Immature natural killer cell (primary cell): ENCODE measurements around the gene AIFM1. TPM values are rescaled to one million over a fixed set of nuclear protein-coding genes. Genes with fewer than 3 reads are reported as not detected.

Source experiments
- DNase-seq, 3 donors: peaks; one replicate each; pipeline ENCODE4 v3.0.0; 2022; ENCODE audit warnings: mixed read lengths in 1 of 3
- H3K27ac Mint-ChIP-seq, 6 donors: one replicate each; pipeline ENCODE4 v1.8.0; 2020; ENCODE audit warnings: mixed read lengths in 6 of 6, mild to moderate bottlenecking in 5 of 6, inconsistent platforms in 4 of 6, moderate library complexity in 3 of 6
- H3K27me3 Mint-ChIP-seq, 3 donors: one replicate each; pipeline ENCODE4 v1.8.0; 2020 to 2021; ENCODE audit warnings: low read depth in 3 of 3, mild to moderate bottlenecking in 3 of 3, mixed read lengths in 3 of 3, moderate library complexity in 3 of 3, inconsistent platforms in 1 of 3
- H3K36me3 Mint-ChIP-seq, 3 donors: one replicate each; pipeline ENCODE4 v1.8.0; 2020; ENCODE audit warnings: mixed read lengths in 3 of 3, inconsistent platforms in 2 of 3, mild to moderate bottlenecking in 2 of 3
- H3K4me1 Mint-ChIP-seq, 2 donors: one replicate each; pipeline ENCODE4 v1.8.0; 2020; ENCODE audit warnings: inconsistent platforms in 2 of 2, mild to moderate bottlenecking in 2 of 2, mixed read lengths in 2 of 2, moderate library complexity in 1 of 2
- H3K4me3 Mint-ChIP-seq, 5 donors: one replicate each; pipeline ENCODE4 v1.8.0; 2020; ENCODE audit warnings: mild to moderate bottlenecking in 5 of 5, mixed read lengths in 5 of 5, inconsistent platforms in 3 of 5, moderate library complexity in 3 of 5
- H3K9me3 Mint-ChIP-seq, 6 donors: one replicate each; pipeline ENCODE4 v1.8.0; 2020; ENCODE audit warnings: mild to moderate bottlenecking in 6 of 6, mixed read lengths in 6 of 6, inconsistent platforms in 4 of 6, moderate library complexity in 3 of 6
- polyA plus RNA-seq, 3 donors: library from polyadenylated mRNA; unstranded; fragments of 300-500 nt; fragmentation: Illumina TruSeq; gene quantifications; one replicate each; pipeline ENCODE4 v1.2.3, GENCODE V29; 2021

AIFM1 gene
- polyA plus RNA-seq: 10 to 100 TPM; 20.1 to 31.0 (median 29.0) TPM

DNA sequence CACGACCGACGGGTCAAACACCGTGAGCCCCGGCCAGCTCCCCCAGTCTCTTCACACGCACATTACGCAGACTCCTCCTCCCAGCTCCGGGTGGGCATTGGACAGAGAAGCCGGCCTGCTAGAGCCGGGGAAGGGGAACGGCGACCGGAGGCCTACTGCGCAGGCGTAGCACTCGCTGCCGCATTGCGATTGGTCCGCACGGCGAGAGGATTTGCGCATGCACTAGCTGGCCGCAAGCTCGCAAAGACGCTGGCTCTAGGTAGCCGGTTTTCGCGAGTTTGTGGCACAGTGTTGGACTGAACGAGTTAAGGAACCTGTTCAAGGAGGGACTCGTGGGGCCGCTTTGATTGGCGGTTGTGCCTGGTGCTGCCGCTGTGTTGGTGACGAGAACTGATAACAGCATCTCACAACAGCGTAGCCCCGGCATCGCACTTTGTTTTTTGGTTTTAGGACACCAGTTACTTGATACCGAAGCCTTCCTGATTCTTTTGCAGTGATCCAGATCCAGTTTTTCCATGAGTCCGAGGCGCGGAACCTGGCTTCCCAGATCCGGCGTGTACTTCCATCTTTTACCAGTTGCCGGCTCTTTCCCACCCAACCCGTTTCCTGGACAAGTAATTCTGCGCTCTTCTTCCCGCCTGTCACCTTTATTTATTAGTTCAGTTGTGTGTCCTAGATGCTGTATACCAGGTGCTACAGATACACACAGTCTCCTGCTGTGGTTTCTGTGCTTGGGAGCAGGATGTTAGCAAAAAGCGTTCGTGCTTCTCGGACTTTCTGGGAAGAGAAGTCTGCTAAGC, at the start of gene AIFM1:
AIFM1 (minus strand) TSS at position 139 of the 800 bp plus-strand sequence. CDS start 185 bp downstream, outside the sequence.
- Mint-ChIP-seq H3K9me3 (no peaks in the 10 kb centered on the region), H3K27ac (peak within 1 kb of the TSS; percentile 88 to 96 (median 92)), H3K27me3 (peaks cover 9 to 11% (median 10%) of the 10 kb centered on the region in 3 donors), H3K4me1 (peaks cover 29 to 45% of the 10 kb centered on the region in 2 donors), H3K4me3 (peak within 1 kb of the TSS; percentile 85 to 95 (median 94)), H3K36me3 (no peaks in the 10 kb centered on the region)
- DNase-seq: peak; percentile 88 to 92 (median 90)

DNA sequence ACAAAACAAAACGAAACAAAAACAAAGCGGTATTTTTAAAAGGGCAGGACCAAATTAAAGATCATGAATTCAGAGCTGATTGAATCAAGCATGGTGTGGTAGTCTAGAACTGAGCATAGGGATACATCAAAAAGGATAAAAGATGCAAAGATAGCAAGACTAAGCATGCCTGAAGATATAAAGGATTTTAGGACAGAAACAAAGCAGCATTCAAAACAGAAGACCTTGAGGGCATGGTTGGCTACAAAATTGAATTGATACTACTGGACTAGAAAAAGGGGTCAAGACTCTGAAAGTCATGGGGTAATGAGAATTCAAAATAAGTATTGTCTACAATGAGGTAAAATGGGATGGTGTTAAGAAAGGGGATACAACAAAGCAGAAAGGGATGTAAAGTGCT, 47.7 kb upstream of the AIFM1 start:
- no peak overlapping the region for H3K4me3 Mint-ChIP-seq
- DNase-seq: no peak
- H3K27ac Mint-ChIP-seq: no peak overlapping the region
- no peaks in the 10 kb centered on the region for H3K4me1 Mint-ChIP-seq
- H3K27me3 Mint-ChIP-seq: no peaks in the 10 kb centered on the region
- peaks cover 0 to 19% (median 5%) of the 10 kb centered on the region in 3 donors for H3K36me3 Mint-ChIP-seq
- H3K9me3 Mint-ChIP-seq: no peaks in the 10 kb centered on the region

DNA sequence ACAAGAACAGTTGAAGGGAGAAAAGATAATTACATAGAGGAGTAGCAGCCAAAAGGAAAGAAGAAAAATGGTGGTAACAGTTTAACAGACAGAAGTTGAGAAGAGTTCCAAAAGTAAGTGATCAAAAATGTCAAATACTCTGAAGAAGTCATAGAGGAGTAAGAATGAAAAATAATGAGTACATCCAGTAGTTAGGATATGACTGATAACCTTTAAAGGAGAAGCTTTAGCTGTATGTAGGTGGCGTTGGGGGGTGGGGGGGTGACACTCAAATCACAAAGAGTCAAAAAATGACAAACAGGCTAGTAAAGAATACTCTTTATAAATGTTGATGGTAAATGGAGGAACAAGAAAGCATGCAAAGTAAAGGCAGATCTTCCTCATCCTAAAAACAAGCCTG, 46.7 kb upstream of the AIFM1 start:
- Mint-ChIP-seq H3K36me3 (peaks cover 0 to 19% (median 5%) of the 10 kb centered on the region in 3 donors), H3K4me1 (no peaks in the 10 kb centered on the region), H3K4me3 (no peak overlapping the region), H3K27ac (no peak overlapping the region), H3K27me3 (no peaks in the 10 kb centered on the region), H3K9me3 (no peaks in the 10 kb centered on the region)
- DNase-seq: no peak

DNA sequence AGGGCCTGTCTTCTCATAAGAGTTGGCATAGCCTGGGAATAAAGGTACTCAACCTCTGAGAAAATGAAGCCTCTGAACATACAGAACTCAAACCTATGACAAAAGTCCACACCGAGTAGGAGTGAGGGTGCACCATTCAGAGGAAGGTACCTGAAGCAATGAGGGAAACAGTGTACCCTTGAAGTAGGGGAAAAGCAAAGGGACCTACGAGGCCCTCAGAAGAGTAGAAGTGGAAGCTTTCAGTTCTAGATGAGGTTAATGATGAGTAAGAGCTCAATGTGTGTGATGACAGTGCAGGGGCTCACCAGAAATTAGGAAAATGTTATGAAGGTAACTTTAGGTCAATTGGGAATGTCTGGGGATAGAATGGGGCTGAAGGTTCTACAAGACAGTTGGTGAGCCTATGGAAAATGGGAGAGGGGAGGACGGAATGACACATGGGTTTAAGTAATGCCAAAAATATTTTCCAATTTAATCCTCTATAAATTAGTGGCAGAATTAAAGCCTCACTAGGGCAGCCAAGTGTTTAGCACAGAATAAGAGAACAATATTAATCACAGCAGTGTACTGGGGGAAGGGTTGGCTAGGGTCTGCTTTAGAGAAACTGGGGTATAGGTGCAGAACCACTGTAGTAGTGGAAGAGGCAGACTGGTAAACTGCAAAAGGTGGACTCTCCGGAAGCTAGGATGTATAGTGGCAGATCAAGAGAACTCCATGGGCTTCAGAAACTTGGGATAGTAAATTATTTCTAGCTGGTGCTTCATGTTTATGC, 46.0 kb upstream of the AIFM1 start:
- Mint-ChIP-seq H3K4me3 (no peak overlapping the region), H3K4me1 (no peaks in the 10 kb centered on the region), H3K27me3 (no peaks in the 10 kb centered on the region), H3K27ac (peak overlapping the region in 1 of 6 donors; percentile 34), H3K9me3 (peaks cover 0 to 1% (median 0%) of the 10 kb centered on the region in 6 donors), H3K36me3 (peaks cover 0 to 19% (median 5%) of the 10 kb centered on the region in 3 donors)
- DNase-seq: no peak

DNA sequence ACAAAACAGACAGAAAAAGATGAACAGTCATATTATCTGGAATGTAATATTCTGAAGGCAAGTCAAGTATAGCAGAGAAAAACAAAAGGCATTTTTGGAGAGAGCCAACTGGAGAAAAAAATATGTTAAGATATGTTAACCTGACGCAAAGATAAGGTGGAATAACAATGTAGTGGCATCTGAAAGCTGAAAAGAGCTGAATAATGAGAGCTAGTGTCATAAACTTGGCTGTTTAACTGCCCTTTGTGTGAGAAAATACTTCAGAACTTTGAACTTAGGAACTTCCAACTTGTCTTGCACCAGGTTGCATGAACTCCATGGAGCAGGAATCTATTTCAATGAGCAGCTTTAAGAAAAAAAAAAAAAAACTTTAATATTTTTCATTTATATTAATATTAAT, 39.0 kb upstream of the AIFM1 start:
- Mint-ChIP-seq H3K4me1 (no peaks in the 10 kb centered on the region), H3K36me3 (peaks cover 0 to 5% (median 0%) of the 10 kb centered on the region in 3 donors), H3K27ac (no peak overlapping the region), H3K4me3 (no peak overlapping the region), H3K27me3 (peaks cover 0 to 7% (median 0%) of the 10 kb centered on the region in 3 donors), H3K9me3 (peaks cover 0 to 1% (median 0%) of the 10 kb centered on the region in 6 donors)
- DNase-seq: no peak

DNA sequence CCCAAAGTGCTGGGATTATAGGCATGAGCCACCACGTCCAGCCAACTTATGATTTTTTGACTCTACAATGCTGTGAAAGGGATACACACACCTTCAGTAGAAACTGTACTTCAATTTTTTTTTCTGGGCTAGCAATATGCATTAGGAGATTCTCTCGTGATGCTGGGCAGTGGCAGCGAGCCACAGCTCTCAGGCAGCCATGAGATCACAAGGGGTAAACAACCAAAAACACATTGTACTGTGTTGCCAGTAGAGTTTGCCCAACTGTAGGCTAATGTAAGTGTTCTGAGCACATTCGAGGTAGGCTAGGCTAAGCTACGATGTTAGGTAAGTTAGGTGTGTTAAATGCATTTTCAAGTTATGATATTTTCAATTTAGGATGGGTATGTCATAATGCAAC, 31.8 kb upstream of the AIFM1 start:
- DNase-seq: no peak
- H3K27me3 Mint-ChIP-seq: peaks cover 0 to 8% (median 0%) of the 10 kb centered on the region in 3 donors
- no peaks in the 10 kb centered on the region for H3K9me3 Mint-ChIP-seq
- no peak overlapping the region for H3K4me3 Mint-ChIP-seq
- no peak overlapping the region for H3K27ac Mint-ChIP-seq
- no peaks in the 10 kb centered on the region for H3K36me3 Mint-ChIP-seq
- peaks cover under 1% of the 10 kb centered on the region in 2 donors for H3K4me1 Mint-ChIP-seq

DNA sequence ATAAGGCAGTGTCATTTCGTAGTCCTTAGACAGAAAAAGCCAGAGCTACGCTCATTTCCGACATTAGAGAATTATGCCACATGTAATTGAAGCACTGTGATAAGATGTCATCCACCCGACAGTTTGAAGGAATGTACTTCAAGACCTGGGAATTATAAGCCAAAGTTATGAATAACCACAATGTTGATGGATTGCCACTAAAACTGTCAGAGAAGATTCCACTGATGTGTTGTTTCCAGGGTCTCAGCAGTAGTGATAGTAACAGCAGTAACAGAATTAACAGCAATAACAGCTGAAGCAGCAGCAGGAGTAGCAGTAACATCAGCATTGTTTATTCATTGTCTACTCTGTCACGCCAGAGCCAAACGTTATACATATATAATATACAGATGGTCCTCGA, 30.8 kb upstream of the AIFM1 start:
- Mint-ChIP-seq H3K36me3 (no peaks in the 10 kb centered on the region), H3K9me3 (no peaks in the 10 kb centered on the region), H3K4me1 (peaks cover 2 to 4% of the 10 kb centered on the region in 2 donors), H3K27ac (no peak overlapping the region), H3K27me3 (peaks cover 0 to 8% (median 0%) of the 10 kb centered on the region in 3 donors), H3K4me3 (no peak overlapping the region)
- DNase-seq: no peak

DNA sequence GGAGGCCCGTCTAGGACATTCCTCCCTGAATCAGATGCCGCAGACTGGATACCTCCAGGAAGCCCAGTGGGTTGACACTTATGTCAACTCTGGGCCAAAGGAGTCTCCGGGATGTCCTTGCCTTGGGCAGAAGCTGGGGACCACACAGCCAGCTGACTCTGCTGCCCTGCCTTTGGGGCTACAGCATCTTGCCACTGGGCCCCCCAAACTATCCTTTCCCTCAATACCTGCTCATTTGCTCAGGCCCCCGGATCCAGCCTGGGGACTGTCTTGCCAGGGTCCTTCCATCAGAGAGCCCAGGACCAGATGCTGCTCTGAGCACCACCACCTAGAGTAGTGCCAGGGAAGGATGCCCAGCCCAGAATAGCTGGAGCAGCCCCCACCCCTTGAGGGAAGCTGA, 25.2 kb upstream of the AIFM1 start:
- no peak overlapping the region for H3K4me3 Mint-ChIP-seq
- peaks cover 2 to 4% of the 10 kb centered on the region in 2 donors for H3K4me1 Mint-ChIP-seq
- no peak for DNase-seq
- H3K9me3 Mint-ChIP-seq: no peaks in the 10 kb centered on the region
- H3K36me3 Mint-ChIP-seq: no peaks in the 10 kb centered on the region
- no peak overlapping the region for H3K27ac Mint-ChIP-seq
- H3K27me3 Mint-ChIP-seq: no peaks in the 10 kb centered on the region

DNA sequence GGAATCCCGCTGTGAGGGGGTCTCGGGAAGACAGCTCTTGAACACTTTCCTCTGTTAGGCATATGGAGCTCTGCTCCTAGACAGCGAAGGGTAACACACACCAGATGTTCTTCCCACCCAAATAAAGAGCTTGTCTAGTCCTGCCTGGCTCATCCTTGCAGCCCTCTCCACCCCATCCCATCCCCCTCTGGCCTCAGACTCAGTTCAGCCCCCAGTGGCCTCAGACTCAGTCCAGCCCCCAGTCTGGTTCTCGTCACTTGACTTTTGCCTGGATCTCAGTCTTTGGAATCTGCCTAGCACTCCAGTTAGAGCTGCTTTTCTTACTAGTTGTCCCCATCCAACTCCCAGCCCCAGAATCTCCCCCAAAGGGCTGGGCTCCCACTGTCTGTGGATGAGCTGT, 21.0 kb upstream of the AIFM1 start:
- Mint-ChIP-seq H3K4me3 (no peak overlapping the region), H3K27ac (no peak overlapping the region), H3K4me1 (peaks cover 13 to 16% of the 10 kb centered on the region in 2 donors), H3K27me3 (peaks cover 0 to 3% (median 2%) of the 10 kb centered on the region in 3 donors), H3K36me3 (no peaks in the 10 kb centered on the region), H3K9me3 (no peaks in the 10 kb centered on the region)
- DNase-seq: no peak

DNA sequence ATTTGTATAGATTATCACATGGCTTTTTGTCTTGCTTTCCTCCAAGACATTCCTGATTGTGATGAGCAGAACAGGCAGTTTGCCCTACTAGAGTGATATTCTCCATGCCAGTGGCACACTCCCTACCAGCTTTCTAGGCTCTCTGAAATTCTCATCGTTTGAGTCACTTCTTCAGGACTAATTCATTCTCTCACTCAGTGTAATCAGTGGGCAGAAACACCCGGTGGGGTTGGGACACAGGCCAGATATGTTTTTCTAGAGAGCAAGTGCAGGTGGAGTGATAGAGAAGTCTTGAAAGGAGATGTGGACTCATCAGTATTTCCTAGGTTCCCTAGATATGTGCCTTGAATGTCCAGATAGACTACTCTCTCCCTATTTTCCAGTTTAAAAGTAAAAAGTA, 19.2 kb upstream of the AIFM1 start:
- Mint-ChIP-seq H3K4me1 (peaks cover 16% of the 10 kb centered on the region in 2 donors), H3K4me3 (no peak overlapping the region), H3K27ac (peak overlapping the region in 2 of 6 donors; percentile 44 to 60), H3K27me3 (peaks cover 0 to 6% (median 2%) of the 10 kb centered on the region in 3 donors), H3K36me3 (peaks cover 0 to 2% (median 2%) of the 10 kb centered on the region in 3 donors), H3K9me3 (no peaks in the 10 kb centered on the region)
- no peak for DNase-seq

DNA sequence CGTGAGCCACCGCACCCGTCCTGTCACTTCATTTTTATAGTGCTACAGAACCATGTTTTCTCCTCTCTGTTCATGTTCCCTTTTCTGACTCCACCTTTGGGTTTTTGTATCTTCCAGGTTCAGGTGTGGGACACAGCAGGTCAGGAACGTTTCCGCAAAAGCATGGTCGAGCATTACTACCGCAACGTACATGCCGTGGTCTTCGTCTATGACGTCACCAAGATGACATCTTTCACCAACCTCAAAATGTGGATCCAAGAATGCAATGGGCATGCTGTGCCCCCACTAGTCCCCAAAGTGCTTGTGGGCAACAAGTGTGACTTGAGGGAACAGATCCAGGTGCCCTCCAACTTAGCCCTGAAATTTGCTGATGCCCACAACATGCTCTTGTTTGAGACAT, 18.5 kb upstream of the AIFM1 start:
- peaks cover 0 to 4% (median 4%) of the 10 kb centered on the region in 3 donors for H3K36me3 Mint-ChIP-seq
- peak overlapping the region in 4 of 5 donors; percentile 18 to 75 (median 46) for H3K4me3 Mint-ChIP-seq
- H3K9me3 Mint-ChIP-seq: no peaks in the 10 kb centered on the region
- DNase-seq: no peak
- peaks cover 0 to 6% (median 2%) of the 10 kb centered on the region in 3 donors for H3K27me3 Mint-ChIP-seq
- peak overlapping the region in 5 of 6 donors; percentile 47 to 82 (median 79) for H3K27ac Mint-ChIP-seq
- H3K4me1 Mint-ChIP-seq: peaks cover 16 to 21% of the 10 kb centered on the region in 2 donors

DNA sequence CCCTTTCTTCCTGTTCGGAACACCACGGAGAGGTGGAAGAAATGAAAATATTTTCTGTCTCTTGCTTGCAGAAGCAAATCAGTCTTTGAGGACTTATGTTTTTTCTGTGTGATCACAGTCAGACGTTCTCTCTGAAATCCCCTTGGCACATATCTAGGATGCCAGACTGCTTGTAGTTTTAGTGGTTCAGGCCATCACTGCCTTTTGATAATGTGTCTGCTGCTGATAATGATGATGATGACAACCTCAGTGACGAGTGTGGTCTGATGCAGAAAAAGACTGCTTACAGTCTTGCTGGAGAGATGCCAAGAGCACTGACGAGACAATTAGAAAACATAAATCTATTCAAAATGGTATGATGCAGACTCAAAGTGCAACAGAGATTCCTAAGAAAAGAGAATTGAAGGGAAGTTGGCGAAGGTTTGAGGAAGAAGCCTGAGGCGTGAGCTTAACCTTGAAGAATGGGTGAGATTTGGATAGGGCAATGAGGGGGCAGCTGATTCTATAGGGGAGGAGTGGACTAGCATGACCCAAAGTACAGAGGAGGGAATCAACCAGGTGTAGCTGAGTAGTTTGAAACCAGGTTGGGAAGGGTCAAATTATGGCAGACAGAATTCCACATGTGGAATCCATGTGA, 14.1 kb upstream of the AIFM1 start:
- DNase-seq: no peak
- Mint-ChIP-seq H3K4me3 (peak overlapping the region in 1 of 5 donors; percentile 30), H3K27ac (peak overlapping the region in 3 of 6 donors; percentile 2 to 43 (median 18)), H3K9me3 (no peaks in the 10 kb centered on the region), H3K27me3 (peaks cover 0 to 8% (median 5%) of the 10 kb centered on the region in 3 donors), H3K36me3 (peaks cover 4 to 10% (median 4%) of the 10 kb centered on the region in 3 donors), H3K4me1 (peaks cover 40 to 42% of the 10 kb centered on the region in 2 donors)

DNA sequence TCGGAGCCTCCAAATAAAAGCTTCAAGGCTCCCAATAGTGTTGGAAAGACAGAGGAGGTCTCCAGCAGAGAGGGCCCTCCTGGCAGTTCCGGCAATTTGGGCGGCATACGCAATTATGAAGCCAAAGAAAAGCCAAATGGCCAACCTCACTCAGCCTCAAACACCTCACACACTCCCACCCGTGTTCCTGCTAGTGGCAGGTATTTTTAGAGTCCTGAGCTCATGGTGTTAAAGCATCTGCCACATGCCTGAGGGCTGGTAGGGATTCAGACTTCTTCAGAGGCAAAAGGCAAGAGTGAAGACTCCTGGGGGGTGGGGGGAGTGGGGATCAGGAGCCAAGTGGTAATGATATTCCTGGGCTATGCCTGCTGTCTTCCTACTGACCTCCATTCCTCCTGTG, 13.5 kb upstream of the AIFM1 start:
- Mint-ChIP-seq H3K9me3 (no peaks in the 10 kb centered on the region), H3K27ac (peak overlapping the region in 1 of 6 donors; percentile 2), H3K36me3 (peaks cover 4 to 10% (median 4%) of the 10 kb centered on the region in 3 donors), H3K4me3 (no peak overlapping the region), H3K4me1 (peaks cover 40 to 43% of the 10 kb centered on the region in 2 donors), H3K27me3 (peaks cover 0 to 8% (median 5%) of the 10 kb centered on the region in 3 donors)
- DNase-seq: no peak
